SIG-M5 (cell line): ENCODE measurements around the gene FXN.

Source experiments
- DNase-seq: peaks from one replicate; lab custom pipeline; 2025; lab: John Stamatoyannopoulos, UW

The FXN gene

GRCh38 chr9:69141851-69142250 lies 106.3 kb downstream of the FXN start:
- no peak for DNase-seq

GRCh38 chr9:69143291-69143690 lies 107.7 kb downstream of the FXN start:
- DNase-seq, result no peak

- DNase-seq, result no peak
Observed at GRCh38 chr9:69145144-69145715, 109.7 kb downstream of the FXN start.

GRCh38 chr9:69147041-69147834 lies 111.7 kb downstream of the FXN start:
- DNase-seq, result no peak

GRCh38 chr9:69149321-69149807 lies 113.8 kb downstream of the FXN start:
- DNase-seq, result no peak
